Measurements from ENCODE around the gene DYNLL1. TPM values are rescaled to one million over a fixed set of nuclear protein-coding genes. Genes with fewer than 3 reads are reported as not detected.
"Not testable (repeated sequence)": the region's sequence is repeated elsewhere in the genome, so short reads cannot be mapped to it uniquely, and the experiment has no call there.

Gene DYNLL1
- polyA plus RNA-seq (ENCODE audit: insufficient read length in 3 of 3) = 100 to 1,000 TPM; 451 to 563 (median 460) TPM
- long read RNA-seq, donor 1, transcript DYNLL1-210 (1 exons, 670 nt) = minor isoform, 22 of 280 reads
- long read RNA-seq, donor 1, transcript DYNLL1-202 (3 exons, 697 nt) = minor isoform, 19 of 280 reads
- long read RNA-seq, donor 1, transcript DYNLL1-207 (2 exons, 719 nt) = minor isoform, 8 of 280 reads
- long read RNA-seq, donor 1, transcript DYNLL1-201 (3 exons, 720 nt) = major isoform, 208 of 280 reads
- long read RNA-seq, donor 1, partial matches to known transcripts = 0 of 280 reads
- long read RNA-seq, donor 1, other reads (novel, unspliced or antisense) = 15 of 280 reads
- long read RNA-seq, donor 2, transcript DYNLL1-201 (3 exons, 720 nt) = major isoform, 329 of 438 reads
- long read RNA-seq, donor 2, transcript DYNLL1-202 (3 exons, 697 nt) = minor isoform, 29 of 438 reads
- long read RNA-seq, donor 2, transcript DYNLL1-207 (2 exons, 719 nt) = minor isoform, 25 of 438 reads
- long read RNA-seq, donor 2, transcript DYNLL1-210 (1 exons, 670 nt) = minor isoform, 30 of 438 reads
- long read RNA-seq, donor 2, partial matches to known transcripts = 0 of 438 reads
- long read RNA-seq, donor 2, other reads (novel, unspliced or antisense) = 16 of 438 reads
- long read RNA-seq, donor 3, transcript DYNLL1-202 (3 exons, 697 nt) = minor isoform, 34 of 314 reads
- long read RNA-seq, donor 3, transcript DYNLL1-210 (1 exons, 670 nt) = minor isoform, 47 of 314 reads
- long read RNA-seq, donor 3, transcript DYNLL1-207 (2 exons, 719 nt) = minor isoform, 14 of 314 reads
- long read RNA-seq, donor 3, transcript DYNLL1-201 (3 exons, 720 nt) = major isoform, 215 of 314 reads
- long read RNA-seq, donor 3, partial matches to known transcripts = 0 of 314 reads
- long read RNA-seq, donor 3, other reads (novel, unspliced or antisense) = 0 of 314 reads
- long read RNA-seq, donor 4, transcript DYNLL1-210 (1 exons, 670 nt) = minor isoform, 64 of 472 reads
- long read RNA-seq, donor 4, transcript DYNLL1-207 (2 exons, 719 nt) = minor isoform, 25 of 472 reads
- long read RNA-seq, donor 4, transcript DYNLL1-201 (3 exons, 720 nt) = major isoform, 332 of 472 reads
- long read RNA-seq, donor 4, transcript DYNLL1-202 (3 exons, 697 nt) = minor isoform, 29 of 472 reads
- long read RNA-seq, donor 4, partial matches to known transcripts = 13 of 472 reads
- long read RNA-seq, donor 4, other reads (novel, unspliced or antisense) = 0 of 472 reads
- long read RNA-seq, donor 5, transcript DYNLL1-207 (2 exons, 719 nt) = minor isoform, 15 of 179 reads
- long read RNA-seq, donor 5, transcript DYNLL1-201 (3 exons, 720 nt) = major isoform, 128 of 179 reads
- long read RNA-seq, donor 5, transcript DYNLL1-210 (1 exons, 670 nt) = minor isoform, 15 of 179 reads
- long read RNA-seq, donor 5, transcript DYNLL1-202 (3 exons, 697 nt) = minor isoform, 13 of 179 reads
- long read RNA-seq, donor 5, partial matches to known transcripts = 7 of 179 reads
- long read RNA-seq, donor 5, other reads (novel, unspliced or antisense) = 0 of 179 reads
- long read RNA-seq, donor 6, transcript DYNLL1-201 (3 exons, 720 nt) = major isoform, 155 of 238 reads
- long read RNA-seq, donor 6, transcript DYNLL1-207 (2 exons, 719 nt) = minor isoform, 27 of 238 reads
- long read RNA-seq, donor 6, transcript DYNLL1-202 (3 exons, 697 nt) = minor isoform, 11 of 238 reads
- long read RNA-seq, donor 6, transcript DYNLL1-210 (1 exons, 670 nt) = minor isoform, 35 of 238 reads
- long read RNA-seq, donor 6, partial matches to known transcripts = 0 of 238 reads
- long read RNA-seq, donor 6, other reads (novel, unspliced or antisense) = 0 of 238 reads
- long read RNA-seq, donor 7, transcript DYNLL1-207 (2 exons, 719 nt) = minor isoform, 32 of 364 reads
- long read RNA-seq, donor 7, transcript DYNLL1-201 (3 exons, 720 nt) = major isoform, 252 of 364 reads
- long read RNA-seq, donor 7, transcript DYNLL1-202 (3 exons, 697 nt) = minor isoform, 19 of 364 reads
- long read RNA-seq, donor 7, transcript DYNLL1-210 (1 exons, 670 nt) = minor isoform, 51 of 364 reads
- long read RNA-seq, donor 7, partial matches to known transcripts = 0 of 364 reads
- long read RNA-seq, donor 7, other reads (novel, unspliced or antisense) = 0 of 364 reads
- long read RNA-seq, donor 8, transcript DYNLL1-207 (2 exons, 719 nt) = minor isoform, 12 of 134 reads
- long read RNA-seq, donor 8, transcript DYNLL1-202 (3 exons, 697 nt) = minor isoform, 6 of 134 reads
- long read RNA-seq, donor 8, transcript DYNLL1-201 (3 exons, 720 nt) = major isoform, 92 of 134 reads
- long read RNA-seq, donor 8, transcript DYNLL1-210 (1 exons, 670 nt) = minor isoform, 18 of 134 reads
- long read RNA-seq, donor 8, partial matches to known transcripts = 0 of 134 reads
- long read RNA-seq, donor 8, other reads (novel, unspliced or antisense) = 0 of 134 reads
- long read RNA-seq, donor 9, transcript DYNLL1-202 (3 exons, 697 nt) = minor isoform, 17 of 366 reads
- long read RNA-seq, donor 9, transcript DYNLL1-201 (3 exons, 720 nt) = major isoform, 280 of 366 reads
- long read RNA-seq, donor 9, transcript DYNLL1-207 (2 exons, 719 nt) = minor isoform, 25 of 366 reads
- long read RNA-seq, donor 9, transcript DYNLL1-210 (1 exons, 670 nt) = minor isoform, 37 of 366 reads
- long read RNA-seq, donor 9, partial matches to known transcripts = 0 of 366 reads
- long read RNA-seq, donor 9, other reads (novel, unspliced or antisense) = 0 of 366 reads
- long read RNA-seq, donor 10, transcript DYNLL1-202 (3 exons, 697 nt) = minor isoform, 14 of 260 reads
- long read RNA-seq, donor 10, transcript DYNLL1-210 (1 exons, 670 nt) = minor isoform, 39 of 260 reads
- long read RNA-seq, donor 10, transcript DYNLL1-207 (2 exons, 719 nt) = minor isoform, 14 of 260 reads
- long read RNA-seq, donor 10, transcript DYNLL1-201 (3 exons, 720 nt) = major isoform, 188 of 260 reads
- long read RNA-seq, donor 10, partial matches to known transcripts = 0 of 260 reads
- long read RNA-seq, donor 10, other reads (novel, unspliced or antisense) = 0 of 260 reads
- long read RNA-seq, donor 11, transcript DYNLL1-210 (1 exons, 670 nt) = minor isoform, 28 of 199 reads
- long read RNA-seq, donor 11, transcript DYNLL1-201 (3 exons, 720 nt) = major isoform, 125 of 199 reads
- long read RNA-seq, donor 11, transcript DYNLL1-202 (3 exons, 697 nt) = minor isoform, 17 of 199 reads
- long read RNA-seq, donor 11, transcript DYNLL1-207 (2 exons, 719 nt) = minor isoform, 18 of 199 reads
- long read RNA-seq, donor 11, partial matches to known transcripts = 7 of 199 reads
- long read RNA-seq, donor 11, other reads (novel, unspliced or antisense) = 0 of 199 reads
- long read RNA-seq, donor 12, transcript DYNLL1-207 (2 exons, 719 nt) = minor isoform, 34 of 491 reads
- long read RNA-seq, donor 12, transcript DYNLL1-201 (3 exons, 720 nt) = major isoform, 261 of 491 reads
- long read RNA-seq, donor 12, transcript DYNLL1-202 (3 exons, 697 nt) = minor isoform, 24 of 491 reads
- long read RNA-seq, donor 12, transcript DYNLL1-210 (1 exons, 670 nt) = minor isoform, 42 of 491 reads
- long read RNA-seq, donor 12, partial matches to known transcripts = 81 of 491 reads
- long read RNA-seq, donor 12, other reads (novel, unspliced or antisense) = 37 of 491 reads
- long read RNA-seq, donor 13, transcript DYNLL1-210 (1 exons, 670 nt) = minor isoform, 32 of 227 reads
- long read RNA-seq, donor 13, transcript DYNLL1-201 (3 exons, 720 nt) = major isoform, 129 of 227 reads
- long read RNA-seq, donor 13, transcript DYNLL1-202 (3 exons, 697 nt) = minor isoform, 9 of 227 reads
- long read RNA-seq, donor 13, transcript DYNLL1-207 (2 exons, 719 nt) = minor isoform, 16 of 227 reads
- long read RNA-seq, donor 13, partial matches to known transcripts = 37 of 227 reads
- long read RNA-seq, donor 13, other reads (novel, unspliced or antisense) = 0 of 227 reads
- long read RNA-seq, donor 14 = 0 reads
- long read RNA-seq, donor 15, transcript DYNLL1-210 (1 exons, 670 nt) = minor isoform, 50 of 358 reads
- long read RNA-seq, donor 15, transcript DYNLL1-207 (2 exons, 719 nt) = minor isoform, 33 of 358 reads
- long read RNA-seq, donor 15, transcript DYNLL1-202 (3 exons, 697 nt) = minor isoform, 21 of 358 reads
- long read RNA-seq, donor 15, transcript DYNLL1-201 (3 exons, 720 nt) = major isoform, 220 of 358 reads
- long read RNA-seq, donor 15, partial matches to known transcripts = 26 of 358 reads
- long read RNA-seq, donor 15, other reads (novel, unspliced or antisense) = 0 of 358 reads
- long read RNA-seq, donor 16, transcript DYNLL1-207 (2 exons, 719 nt) = minor isoform, 25 of 400 reads
- long read RNA-seq, donor 16, transcript DYNLL1-202 (3 exons, 697 nt) = minor isoform, 34 of 400 reads
- long read RNA-seq, donor 16, transcript DYNLL1-210 (1 exons, 670 nt) = minor isoform, 45 of 400 reads
- long read RNA-seq, donor 16, transcript DYNLL1-201 (3 exons, 720 nt) = major isoform, 266 of 400 reads
- long read RNA-seq, donor 16, partial matches to known transcripts = 17 of 400 reads
- long read RNA-seq, donor 16, other reads (novel, unspliced or antisense) = 0 of 400 reads

GRCh38 chr12:120495731-120496412 lies at the start of gene DYNLL1:
DYNLL1 (plus strand) TSS chr12:120496113; CDS start chr12:120496422, 309 bp downstream.
- DNase-seq = peak; percentile 96

- DNase-seq = not testable (repeated sequence)
These were observed 49.1 kb upstream of the DYNLL1 start for GRCh38 chr12:120446844-120447178.

DNA sequence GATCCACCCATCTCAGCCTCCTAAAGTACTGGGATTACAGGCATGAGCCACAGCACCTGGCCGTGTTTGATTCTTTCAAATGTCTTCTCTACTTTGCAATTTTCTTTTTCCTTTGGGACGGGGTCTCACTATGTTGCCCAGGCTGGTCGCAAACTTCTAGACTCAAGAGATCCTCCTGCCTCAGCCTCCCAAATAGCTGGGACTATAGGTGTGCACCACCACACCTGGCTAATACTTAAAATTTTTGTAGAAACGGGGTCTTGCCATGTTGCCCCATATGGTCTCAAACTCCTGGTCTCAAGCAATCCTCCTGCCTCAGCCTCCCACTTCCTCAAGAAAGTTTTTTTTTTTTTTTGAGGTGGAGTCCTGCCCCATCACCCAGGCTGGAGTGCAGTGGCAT lies 47.9 kb upstream of the DYNLL1 start:
- no peak for DNase-seq

DNA sequence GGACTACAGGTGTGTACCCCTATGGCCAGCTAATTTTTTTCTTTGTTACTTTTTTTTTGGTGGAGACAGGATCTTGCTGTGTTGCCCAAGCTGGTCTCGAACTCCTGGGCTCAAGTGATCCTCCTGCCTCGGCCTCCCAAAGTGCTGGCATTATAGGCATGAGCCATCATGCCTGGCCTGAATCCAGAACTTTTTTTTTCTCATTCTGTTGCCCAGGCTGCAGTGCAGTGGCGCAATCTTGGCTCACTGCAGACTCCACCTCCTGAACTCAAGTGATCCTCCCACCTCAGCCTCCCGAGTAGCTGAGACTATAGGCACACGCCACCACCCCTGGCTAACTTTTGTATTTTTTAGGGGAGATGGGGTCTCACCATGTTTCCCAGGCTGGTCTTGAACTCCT lies 43.4 kb upstream of the DYNLL1 start:
- DNase-seq = not testable (repeated sequence)

GRCh38 chr12:120453060-120453750 lies 42.7 kb upstream of the DYNLL1 start:
- DNase-seq = no peak

DNA sequence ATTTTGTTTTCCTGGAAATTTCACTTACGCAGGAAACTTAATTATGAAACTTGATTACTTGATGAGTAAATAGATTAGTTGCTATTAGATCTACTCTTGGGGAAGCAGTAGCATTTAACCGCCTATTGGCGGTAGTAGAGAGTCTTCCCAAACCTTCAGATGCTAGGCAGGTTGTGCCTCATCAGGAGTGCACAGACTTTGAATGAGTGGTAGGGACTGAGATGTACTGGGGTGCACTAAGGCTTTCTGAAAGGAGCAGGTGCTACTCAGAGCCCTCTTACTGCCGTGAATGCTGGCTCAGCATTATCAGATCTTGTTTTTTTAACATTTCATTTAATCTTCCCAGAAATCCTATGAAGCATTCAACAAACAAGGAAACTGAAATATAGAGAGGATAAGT lies 41.9 kb upstream of the DYNLL1 start:
- no peak for DNase-seq

DNA sequence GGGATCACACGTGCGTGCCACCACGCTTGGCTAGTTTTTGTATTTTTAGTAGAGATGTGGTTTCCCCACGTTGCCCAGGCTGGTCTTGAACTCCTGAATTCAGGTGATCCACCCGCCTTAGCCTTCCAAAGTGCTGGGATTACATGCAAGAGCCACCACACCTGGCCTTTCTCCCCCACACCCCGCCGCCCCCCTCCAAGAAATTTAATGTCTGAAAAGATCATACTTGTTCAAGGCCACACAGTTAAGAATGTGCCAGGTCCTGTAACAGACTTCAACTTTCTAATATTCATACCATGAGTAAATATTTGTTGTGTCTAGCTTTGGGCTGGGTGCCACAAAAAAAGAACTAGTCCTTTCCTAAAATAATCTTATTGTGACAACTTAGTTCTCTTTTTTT lies 40.6 kb upstream of the DYNLL1 start:
- DNase-seq = no peak

GRCh38 chr12:120457133-120457532 lies 38.8 kb upstream of the DYNLL1 start:
- DNase-seq = no peak

DNA sequence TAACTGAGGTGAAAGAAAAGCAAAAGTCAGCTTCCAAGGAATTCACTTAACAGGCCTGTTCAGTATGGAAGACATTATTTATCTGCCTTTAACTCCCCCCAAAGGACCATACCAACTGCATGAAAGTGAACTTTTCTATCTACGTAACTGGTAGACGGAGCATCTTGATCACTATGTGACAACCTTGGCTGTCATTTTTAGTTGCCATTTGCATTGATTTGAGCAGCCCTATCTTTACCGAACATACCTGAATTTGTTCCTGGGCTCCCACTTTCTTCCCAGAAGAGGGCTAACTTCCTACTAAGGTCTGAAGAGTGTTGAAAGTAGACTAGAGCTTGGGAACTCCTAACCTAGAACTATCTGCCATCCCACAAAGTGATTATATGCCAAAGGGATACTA lies 35.8 kb upstream of the DYNLL1 start:
- DNase-seq = no peak

GRCh38 chr12:120462099-120462640 lies 33.7 kb upstream of the DYNLL1 start:
- no peak for DNase-seq

DNA sequence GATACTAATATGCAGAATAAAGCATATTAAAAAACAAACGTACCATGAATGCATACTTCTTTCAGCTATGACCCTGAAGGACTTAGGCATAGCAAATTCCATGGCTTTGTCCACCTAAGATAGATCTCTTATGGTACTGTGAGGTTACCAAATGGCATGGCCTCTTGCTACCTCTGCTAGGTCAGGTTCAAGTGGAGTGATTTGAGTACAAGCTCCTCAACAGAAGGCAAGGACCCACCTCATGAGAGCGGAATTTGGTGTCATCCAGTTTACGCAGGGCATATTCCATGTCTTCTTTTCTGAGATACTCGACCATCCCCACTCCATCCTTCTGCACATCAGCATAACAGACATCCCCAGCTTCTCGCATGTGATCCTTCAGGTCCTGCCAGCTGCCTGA lies 32.2 kb upstream of the DYNLL1 start:
- DNase-seq = no peak

- DNase-seq = no peak
These were observed 30.2 kb upstream of the DYNLL1 start for GRCh38 chr12:120465756-120466155.
